ENCODE measurements around the gene TCN2. TPM values are rescaled to one million over a fixed set of nuclear protein-coding genes. Genes with fewer than 3 reads are reported as not detected.
"Not testable (repeated sequence)": the region's sequence is repeated elsewhere in the genome, so short reads cannot be mapped to it uniquely, and the experiment has no call there.

Gene TCN2
- total RNA-seq, 1 experiment from 2014 or later: 2.2 TPM

GRCh38 chr22:30674482-30674881 lies 67.5 kb downstream of the TCN2 start:
- H3K4me1 ChIP-seq (ENCODE audit: control insufficient read depth in 1 of 2, insufficient read depth in 2 of 2, low read length in 2 of 2): no peaks in the 10 kb centered on the region
- no peaks in the 10 kb centered on the region for H3K36me3 ChIP-seq (ENCODE audit: control insufficient read depth in 1 of 2, insufficient read depth in 2 of 2, low read length in 2 of 2)
- DNase-seq (ENCODE audit: low read depth, low spot score) (no peak), ATAC-seq (no peak)
- H3K9ac ChIP-seq (ENCODE audit: low read length): no peak overlapping the region
- no peaks in the 10 kb centered on the region for H4K20me1 ChIP-seq (ENCODE audit: insufficient read depth)
- no peaks in the 10 kb centered on the region for H3K79me2 ChIP-seq (ENCODE audit: insufficient read depth, low read length)
- H3K4me2 ChIP-seq (ENCODE audit: low read length): no peak overlapping the region
- RAD21 ChIA-PET (ENCODE audit: low non-redundant PET in 1 of 2, low total read pairs in 2 of 2, uncharacterized antibody in 2 of 2, unreplicated experiment in 2 of 2): no interaction called here
- BruUV-seq (replicated peaks): no TSS peak
- no peak overlapping the region for H3K27ac ChIP-seq (ENCODE audit: low read depth, low read length)
- H3K27me3 ChIP-seq (ENCODE audit: insufficient read depth, low read length): no peaks in the 10 kb centered on the region
- no peak overlapping the region for H2AFZ ChIP-seq (ENCODE audit: low read depth, low read length, poor library complexity, severe bottlenecking)
- POLR2A ChIA-PET: no interaction called here
- no peaks in the 10 kb centered on the region for H3K9me2 ChIP-seq (ENCODE audit: insufficient read depth)
- intact Hi-C loops (cut with micrococcal nuclease): no loop called here
- H3K9me3 ChIP-seq (ENCODE audit: control insufficient read depth in 1 of 2, insufficient read depth in 1 of 2, low read depth in 1 of 2, low read length in 2 of 2): no peaks in the 10 kb centered on the region
- no peak overlapping the region for H3K4me3 ChIP-seq (replicated peaks in 1 of 2; ENCODE audit: low read depth in 1 of 2, low read length in 2 of 2)
- TF ChIP-seq EZH2phosphoT487 (IDR thresholded peaks at IDR 0.05; ENCODE audit: borderline replicate concordance) (no peak), EZH2 (IDR thresholded peaks at IDR 0.05) (no peak)
- CTCF ChIA-PET: no interaction called here

GRCh38 chr22:30675436-30675835 lies 68.5 kb downstream of the TCN2 start:
- Histone ChIP-seq H3K36me3 (ENCODE audit: control insufficient read depth in 1 of 2, insufficient read depth in 2 of 2, low read length in 2 of 2) (no peaks in the 10 kb centered on the region), H3K27ac (ENCODE audit: low read depth, low read length) (no peak overlapping the region), H3K9me2 (ENCODE audit: insufficient read depth) (no peaks in the 10 kb centered on the region), H3K9me3 (ENCODE audit: control insufficient read depth in 1 of 2, insufficient read depth in 1 of 2, low read depth in 1 of 2, low read length in 2 of 2) (no peaks in the 10 kb centered on the region), H4K20me1 (ENCODE audit: insufficient read depth) (no peaks in the 10 kb centered on the region), H3K79me2 (ENCODE audit: insufficient read depth, low read length) (no peaks in the 10 kb centered on the region), H3K4me3 (replicated peaks in 1 of 2; ENCODE audit: low read depth in 1 of 2, low read length in 2 of 2) (no peak overlapping the region), H3K27me3 (ENCODE audit: insufficient read depth, low read length) (no peaks in the 10 kb centered on the region), H2AFZ (ENCODE audit: low read depth, low read length, poor library complexity, severe bottlenecking) (no peak overlapping the region), H3K4me1 (ENCODE audit: control insufficient read depth in 1 of 2, insufficient read depth in 2 of 2, low read length in 2 of 2) (no peaks in the 10 kb centered on the region; a peak in 1 of 4 replicates), H3K4me2 (ENCODE audit: low read length) (no peak overlapping the region), H3K9ac (ENCODE audit: low read length) (no peak overlapping the region)
- POLR2A ChIA-PET: no interaction called here
- RAD21 ChIA-PET (ENCODE audit: low non-redundant PET in 1 of 2, low total read pairs in 2 of 2, uncharacterized antibody in 2 of 2, unreplicated experiment in 2 of 2): no interaction called here
- no peak for ATAC-seq
- CTCF ChIA-PET: no interaction called here
- no TSS peak for BruUV-seq (replicated peaks)
- no peak for DNase-seq (ENCODE audit: low read depth, low spot score)
- no peak for TF ChIP-seq YY1 (IDR thresholded peaks at IDR 0.05; ENCODE audit: extremely low read depth, insufficient replicate concordance, low read depth, low read length)
- no peak for TF ChIP-seq ZNF274 (IDR thresholded peaks at IDR 0.05; ENCODE audit: low read depth, low read length)
- TF ChIP-seq POLR2A (IDR thresholded peaks at IDR 0.05; ENCODE audit: borderline replicate concordance, extremely low read depth, insufficient read depth, insufficient read length): no peak
- TF ChIP-seq CEBPB (IDR thresholded peaks at IDR 0.05; ENCODE audit: low read depth): no peak
- no peak for TF ChIP-seq EZH2phosphoT487 (IDR thresholded peaks at IDR 0.05; ENCODE audit: borderline replicate concordance)
- intact Hi-C loops (cut with micrococcal nuclease): no loop called here

GRCh38 chr22:30676565-30676964 lies 69.6 kb downstream of the TCN2 start:
- ATAC-seq; H2AFZ ChIP-seq (ENCODE audit: low read depth, low read length, poor library complexity, severe bottlenecking); DNase-seq (ENCODE audit: low read depth, low spot score); H3K27ac ChIP-seq (ENCODE audit: low read depth, low read length); H3K9me3 ChIP-seq (ENCODE audit: control insufficient read depth in 1 of 2, insufficient read depth in 1 of 2, low read depth in 1 of 2, low read length in 2 of 2); H3K36me3 ChIP-seq (ENCODE audit: control insufficient read depth in 1 of 2, insufficient read depth in 2 of 2, low read length in 2 of 2); H3K9me2 ChIP-seq (ENCODE audit: insufficient read depth); H3K9ac ChIP-seq (ENCODE audit: low read length); H3K27me3 ChIP-seq (ENCODE audit: insufficient read depth, low read length); H3K4me3 ChIP-seq (replicated peaks in 1 of 2; ENCODE audit: low read depth in 1 of 2, low read length in 2 of 2); H3K79me2 ChIP-seq (ENCODE audit: insufficient read depth, low read length); CTCF ChIA-PET; POLR2A ChIA-PET; BruUV-seq (replicated peaks); H4K20me1 ChIP-seq (ENCODE audit: insufficient read depth); H3K4me1 ChIP-seq (ENCODE audit: control insufficient read depth in 1 of 2, insufficient read depth in 2 of 2, low read length in 2 of 2); RAD21 ChIA-PET (ENCODE audit: low non-redundant PET in 1 of 2, low total read pairs in 2 of 2, uncharacterized antibody in 2 of 2, unreplicated experiment in 2 of 2); intact Hi-C loops (cut with micrococcal nuclease); H3K4me2 ChIP-seq (ENCODE audit: low read length): not testable (repeated sequence)

Measured in HCT116 (cell line).